Mesendoderm (in vitro differentiated cells): ENCODE data around the gene TIMP2.

Experiments used
- DNase-seq: peaks from one replicate; pipeline ENCODE4 v3.0.0; 2013
- H2AK5ac ChIP-seq: 2 replicates; pipeline ENCODE4 v1.6.1; 2013; ENCODE audit warnings: low read length, inconsistent platforms
- H2BK120ac ChIP-seq: 2 replicates; pipeline ENCODE4 v1.6.1; 2013; ENCODE audit warnings: low read depth, mild to moderate bottlenecking, low read length, moderate library complexity, mixed read lengths
- H2BK15ac ChIP-seq: replicated peaks from 2 replicates; pipeline ENCODE4 v1.6.1; 2013; ENCODE audit warnings: low read depth, mild to moderate bottlenecking, moderate library complexity
- H2BK5ac ChIP-seq: 2 replicates; pipeline ENCODE4 v1.6.1; 2013; ENCODE audit warnings: low read length, inconsistent platforms
- H3K18ac ChIP-seq: 2 replicates; pipeline ENCODE4 v1.6.1; 2013; ENCODE audit warnings: mild to moderate bottlenecking, low read length, mixed read lengths
- H3K23ac ChIP-seq: one replicate; pipeline ENCODE4 v1.6.1; 2013; ENCODE audit warnings: low read length
- H3K27ac ChIP-seq: 2 replicates; pipeline ENCODE4 v1.5.1; 2013; ENCODE audit warnings: low read depth, mild to moderate bottlenecking, inconsistent platforms, low read length, moderate library complexity
- H3K27me3 ChIP-seq: 2 replicates; pipeline ENCODE4 v1.6.1; 2013; ENCODE audit warnings: low read length, control low read depth, mild to moderate bottlenecking, inconsistent platforms; ENCODE audit not compliant: insufficient read depth, poor library complexity
- H3K36me3 ChIP-seq: 2 replicates; pipeline ENCODE4 v1.6.1; 2013; ENCODE audit warnings: low read length, inconsistent platforms; ENCODE audit not compliant: control insufficient read depth, insufficient read depth
- H3K4ac ChIP-seq: one replicate; pipeline ENCODE4 v1.6.1; 2013; ENCODE audit warnings: low read depth, mild to moderate bottlenecking, low read length, moderate library complexity
- H3K4me1 ChIP-seq: 2 replicates; pipeline ENCODE4 v1.6.1; 2013; ENCODE audit warnings: low read depth, low read length, inconsistent platforms; ENCODE audit not compliant: control insufficient read depth
- H3K4me2 ChIP-seq: 2 replicates; pipeline ENCODE4 v1.6.1; 2013; ENCODE audit warnings: low read length
- H3K4me3 ChIP-seq: 2 replicates; pipeline ENCODE4 v1.5.1; 2013; ENCODE audit warnings: mild to moderate bottlenecking, low read length
- H3K56ac ChIP-seq: one replicate; pipeline ENCODE4 v1.6.1; 2013; ENCODE audit warnings: low read length
- H3K79me1 ChIP-seq: 2 replicates; pipeline ENCODE4 v1.6.1; 2013; ENCODE audit warnings: low read length, inconsistent platforms
- H3K79me2 ChIP-seq: 2 replicates; pipeline ENCODE4 v1.6.1; 2013; ENCODE audit warnings: mild to moderate bottlenecking, low read length; ENCODE audit not compliant: control insufficient read depth, insufficient read depth
- H3K9ac ChIP-seq: 2 replicates; pipeline ENCODE4 v1.6.1; 2013; ENCODE audit warnings: low read length, inconsistent platforms
- H4K5ac ChIP-seq: one replicate; pipeline ENCODE4 v1.6.1; 2013; ENCODE audit warnings: low read length
- H4K8ac ChIP-seq: one replicate; pipeline ENCODE4 v1.6.1; 2013; ENCODE audit warnings: low read depth, mild to moderate bottlenecking, control low read depth, low read length, moderate library complexity
- WGBS: extraction: QIAGEN DNeasy Blood & Tissue Kit; methylation state at CpG from one replicate; pipeline ENCODE4 v1.1.7; 2013; ENCODE audit warnings: low lambda C conversion rate, missing lambda C conversion rate; ENCODE audit not compliant: insufficient coverage; ENCODE audit errors: extremely low coverage; 5-methylcytosine and 5-hydroxymethylcytosine counted together

TIMP2 gene

GRCh38 chr17:78859051-78859450, 66.1 kb downstream of the TIMP2 start:
- no CpG with 5 or more reads among the region's 4 CpGs for WGBS
- H2BK5ac ChIP-seq: no peak overlapping the region
- H3K18ac ChIP-seq: no peak overlapping the region

DNA sequence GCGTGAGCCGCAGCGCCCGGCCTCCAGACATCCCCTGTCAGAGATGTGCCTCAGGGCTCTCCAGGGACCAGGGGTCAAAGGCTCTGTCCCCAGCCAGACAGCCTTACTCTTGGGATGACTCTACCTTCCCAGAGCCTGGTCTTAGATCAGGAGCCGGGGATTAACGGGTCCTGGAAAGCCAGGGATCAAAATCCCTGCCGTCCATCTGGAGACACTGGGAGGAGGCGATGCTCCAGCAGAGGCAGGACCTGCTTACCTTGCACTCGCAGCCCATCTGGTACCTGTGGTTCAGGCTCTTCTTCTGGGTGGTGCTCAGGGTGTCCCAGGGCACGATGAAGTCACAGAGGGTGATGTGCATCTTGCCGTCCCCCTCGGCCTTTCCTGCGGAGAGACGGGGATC, 67.9 kb downstream of the TIMP2 start:
- H3K4me2 ChIP-seq: no peak overlapping the region
- no peak overlapping the region for H2BK120ac ChIP-seq
- H3K56ac ChIP-seq: no peak overlapping the region
- no peak overlapping the region for H3K4ac ChIP-seq
- no peak overlapping the region for H3K4me3 ChIP-seq
- H3K27ac ChIP-seq: no peak overlapping the region
- no peaks in the 10 kb centered on the region for H3K36me3 ChIP-seq
- no peak overlapping the region for H2AK5ac ChIP-seq
- no peak for DNase-seq
- WGBS: no CpG with 5 or more reads among the region's 14 CpGs
- H3K23ac ChIP-seq: no peak overlapping the region
- H3K79me1 ChIP-seq: no peaks in the 10 kb centered on the region
- no peak overlapping the region for H2BK15ac ChIP-seq
- no peaks in the 10 kb centered on the region for H3K79me2 ChIP-seq
- H4K5ac ChIP-seq: no peak overlapping the region
- H3K18ac ChIP-seq: no peak overlapping the region
- H3K27me3 ChIP-seq: no peaks in the 10 kb centered on the region
- no peak overlapping the region for H3K9ac ChIP-seq
- no peak overlapping the region for H4K8ac ChIP-seq
- no peak overlapping the region for H2BK5ac ChIP-seq
- H3K4me1 ChIP-seq: no peaks in the 10 kb centered on the region

More at GRCh38 chr17:78859051-78859450, 66.1 kb downstream of the TIMP2 start:
- H2BK15ac ChIP-seq: no peak overlapping the region
- no peak overlapping the region for H4K5ac ChIP-seq
- no peaks in the 10 kb centered on the region for H3K4me1 ChIP-seq
- no peak overlapping the region for H3K9ac ChIP-seq
- H3K4me3 ChIP-seq: no peak overlapping the region
- H3K4ac ChIP-seq: no peak overlapping the region
- H3K27ac ChIP-seq: no peak overlapping the region
- no peak overlapping the region for H2AK5ac ChIP-seq
- H3K36me3 ChIP-seq: no peaks in the 10 kb centered on the region
- H3K79me1 ChIP-seq: no peaks in the 10 kb centered on the region
- H3K27me3 ChIP-seq: no peaks in the 10 kb centered on the region
- no peak overlapping the region for H4K8ac ChIP-seq
- no peak for DNase-seq
- no peaks in the 10 kb centered on the region for H3K79me2 ChIP-seq
- no peak overlapping the region for H3K56ac ChIP-seq
- no peak overlapping the region for H3K4me2 ChIP-seq
- no peak overlapping the region for H2BK120ac ChIP-seq
- H3K23ac ChIP-seq: no peak overlapping the region

GRCh38 chr17:78855561-78856165, 69.5 kb downstream of the TIMP2 start:
- Histone ChIP-seq H2BK15ac (no peak overlapping the region), H3K36me3 (no peaks in the 10 kb centered on the region), H4K8ac (no peak overlapping the region), H3K79me1 (no peaks in the 10 kb centered on the region), H3K27ac (no peak overlapping the region), H3K79me2 (no peaks in the 10 kb centered on the region), H3K4me1 (no peaks in the 10 kb centered on the region), H3K9ac (no peak overlapping the region), H3K4me2 (no peak overlapping the region), H3K4me3 (no peak overlapping the region), H3K4ac (no peak overlapping the region), H3K27me3 (no peaks in the 10 kb centered on the region), H2BK120ac (no peak overlapping the region), H2AK5ac (no peak overlapping the region), H3K18ac (no peak overlapping the region), H4K5ac (no peak overlapping the region), H3K56ac (no peak overlapping the region), H3K23ac (no peak overlapping the region), H2BK5ac (no peak overlapping the region)
- WGBS: no CpG with 5 or more reads among the region's 25 CpGs
- no peak for DNase-seq

DNA sequence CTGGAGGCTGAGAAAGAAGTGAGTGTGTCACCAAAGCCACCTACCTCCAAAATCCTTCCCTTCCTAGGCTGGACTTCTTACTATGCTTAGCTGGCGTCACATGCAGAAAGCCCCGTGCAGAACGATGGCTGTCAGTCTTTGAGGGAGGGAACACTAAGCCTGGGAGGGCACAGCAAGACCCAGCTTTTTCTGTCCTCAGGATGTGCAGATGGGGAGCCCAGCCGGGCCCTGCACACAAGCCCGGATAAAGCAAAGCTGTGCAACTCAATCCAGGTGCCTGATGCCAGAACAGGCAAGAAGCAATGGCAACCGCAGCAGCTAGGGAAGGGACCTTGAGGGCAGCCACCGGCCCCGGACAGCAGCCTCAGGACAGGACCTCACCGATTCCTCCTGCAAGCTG, 70.7 kb downstream of the TIMP2 start:
- H2BK15ac ChIP-seq: no peak overlapping the region
- DNase-seq: no peak
- no peak overlapping the region for H3K18ac ChIP-seq
- no peak overlapping the region for H3K4me2 ChIP-seq
- no peaks in the 10 kb centered on the region for H3K79me2 ChIP-seq
- no peak overlapping the region for H3K4ac ChIP-seq
- no peak overlapping the region for H3K9ac ChIP-seq
- H3K23ac ChIP-seq: no peak overlapping the region
- H2AK5ac ChIP-seq: no peak overlapping the region
- no peaks in the 10 kb centered on the region for H3K79me1 ChIP-seq
- H3K4me3 ChIP-seq: no peak overlapping the region
- no peaks in the 10 kb centered on the region for H3K4me1 ChIP-seq
- H2BK5ac ChIP-seq: no peak overlapping the region
- H4K5ac ChIP-seq: no peak overlapping the region
- H3K36me3 ChIP-seq: no peaks in the 10 kb centered on the region
- H2BK120ac ChIP-seq: no peak overlapping the region
- no peak overlapping the region for H3K27ac ChIP-seq
- H4K8ac ChIP-seq: no peak overlapping the region
- no CpG with 5 or more reads among the region's 9 CpGs for WGBS
- no peaks in the 10 kb centered on the region for H3K27me3 ChIP-seq
- H3K56ac ChIP-seq: no peak overlapping the region

DNA sequence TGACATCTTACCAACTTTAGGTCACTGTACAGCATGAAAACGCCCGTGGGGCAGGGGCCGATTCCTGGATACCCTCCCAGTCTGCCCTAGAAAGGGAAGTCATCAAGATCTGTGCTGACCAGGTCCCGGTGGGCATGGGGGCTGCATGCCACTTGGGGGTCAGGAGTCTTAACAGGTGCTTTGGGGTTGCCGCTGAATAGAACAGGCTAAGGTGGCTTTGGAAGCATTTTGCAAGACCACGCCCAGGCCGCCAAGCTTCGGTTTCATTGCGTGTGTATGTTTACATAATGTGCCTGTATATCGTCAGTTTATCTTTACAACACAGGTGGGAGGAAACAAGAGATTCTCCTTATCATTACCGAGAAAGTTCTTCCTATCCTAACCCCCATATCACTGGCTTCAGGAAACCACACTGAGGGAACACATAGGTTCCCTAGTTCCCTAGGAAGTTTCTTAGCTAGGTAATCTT, 71.2 kb downstream of the TIMP2 start:
- H3K4me2 ChIP-seq: no peak overlapping the region
- H3K27me3 ChIP-seq: no peaks in the 10 kb centered on the region
- H3K18ac ChIP-seq: no peak overlapping the region
- H4K8ac ChIP-seq: no peak overlapping the region
- DNase-seq: no peak
- H3K36me3 ChIP-seq: no peaks in the 10 kb centered on the region
- no peaks in the 10 kb centered on the region for H3K79me1 ChIP-seq
- no peak overlapping the region for H3K23ac ChIP-seq
- WGBS: no CpG with 5 or more reads among the region's 11 CpGs
- no peaks in the 10 kb centered on the region for H3K79me2 ChIP-seq
- no peak overlapping the region for H4K5ac ChIP-seq
- no peak overlapping the region for H3K27ac ChIP-seq
- H3K56ac ChIP-seq: no peak overlapping the region
- H3K4me3 ChIP-seq: no peak overlapping the region
- no peak overlapping the region for H2BK120ac ChIP-seq
- no peak overlapping the region for H3K4ac ChIP-seq
- H3K4me1 ChIP-seq: no peaks in the 10 kb centered on the region
- no peak overlapping the region for H3K9ac ChIP-seq
- H2AK5ac ChIP-seq: no peak overlapping the region
- H2BK15ac ChIP-seq: no peak overlapping the region
- no peak overlapping the region for H2BK5ac ChIP-seq

GRCh38 chr17:78852709-78853121, 72.5 kb downstream of the TIMP2 start:
- H4K5ac ChIP-seq: no peak overlapping the region
- no peak overlapping the region for H2AK5ac ChIP-seq
- no CpG with 5 or more reads among the region's 16 CpGs for WGBS
- H3K4me3 ChIP-seq: no peak overlapping the region
- no peak overlapping the region for H2BK5ac ChIP-seq
- no peak overlapping the region for H3K4me2 ChIP-seq
- peak; percentile 32 for DNase-seq
- H3K79me2 ChIP-seq: no peaks in the 10 kb centered on the region
- H2BK15ac ChIP-seq: no peak overlapping the region
- no peak overlapping the region for H3K9ac ChIP-seq
- H3K27me3 ChIP-seq: no peaks in the 10 kb centered on the region
- no peak overlapping the region for H3K18ac ChIP-seq
- no peaks in the 10 kb centered on the region for H3K4me1 ChIP-seq
- no peak overlapping the region for H3K4ac ChIP-seq
- no peak overlapping the region for H2BK120ac ChIP-seq
- no peak overlapping the region for H4K8ac ChIP-seq
- no peaks in the 10 kb centered on the region for H3K79me1 ChIP-seq
- no peaks in the 10 kb centered on the region for H3K36me3 ChIP-seq
- H3K23ac ChIP-seq: no peak overlapping the region
- H3K27ac ChIP-seq: no peak overlapping the region
- no peak overlapping the region for H3K56ac ChIP-seq
